Duodenal mucosa (tissue), 2 donors: ENCODE results near the gene PFKL.

Experiments
- H3K27ac ChIP-seq: one replicate; pipeline ENCODE4 v1.7.0; 2013; ENCODE audit warnings: low read depth, low read length
- H3K27me3 ChIP-seq, 2 donors: one replicate each; pipeline ENCODE4 v1.7.0; 2013; ENCODE audit warnings: low read length in 2 of 2, control low read depth in 1 of 2; ENCODE audit not compliant: insufficient read depth in 2 of 2, control insufficient read depth in 1 of 2
- H3K36me3 ChIP-seq, 2 donors: one replicate each; pipeline ENCODE4 v1.7.0; 2013; ENCODE audit warnings: low read length in 2 of 2, control low read depth in 1 of 2; ENCODE audit not compliant: insufficient read depth in 2 of 2, control insufficient read depth in 1 of 2
- H3K4me1 ChIP-seq, 2 donors: one replicate each; pipeline ENCODE4 v1.7.0; 2013; ENCODE audit warnings: low read length in 2 of 2, control low read depth in 1 of 2; ENCODE audit not compliant: insufficient read depth in 2 of 2, control insufficient read depth in 1 of 2
- H3K4me3 ChIP-seq, 2 donors: one replicate each; pipeline ENCODE4 v1.7.0; 2013; ENCODE audit warnings: low read length in 2 of 2, low read depth in 1 of 2
- H3K9ac ChIP-seq, 2 donors: one replicate each; pipeline ENCODE4 v1.7.0; 2013; ENCODE audit warnings: low read length in 2 of 2, low read depth in 1 of 2
- H3K9me3 ChIP-seq, 2 donors: one replicate each; pipeline ENCODE4 v1.7.0; 2013; ENCODE audit warnings: low read length in 2 of 2, control low read depth in 1 of 2; ENCODE audit not compliant: control insufficient read depth in 1 of 2

The PFKL gene

DNA sequence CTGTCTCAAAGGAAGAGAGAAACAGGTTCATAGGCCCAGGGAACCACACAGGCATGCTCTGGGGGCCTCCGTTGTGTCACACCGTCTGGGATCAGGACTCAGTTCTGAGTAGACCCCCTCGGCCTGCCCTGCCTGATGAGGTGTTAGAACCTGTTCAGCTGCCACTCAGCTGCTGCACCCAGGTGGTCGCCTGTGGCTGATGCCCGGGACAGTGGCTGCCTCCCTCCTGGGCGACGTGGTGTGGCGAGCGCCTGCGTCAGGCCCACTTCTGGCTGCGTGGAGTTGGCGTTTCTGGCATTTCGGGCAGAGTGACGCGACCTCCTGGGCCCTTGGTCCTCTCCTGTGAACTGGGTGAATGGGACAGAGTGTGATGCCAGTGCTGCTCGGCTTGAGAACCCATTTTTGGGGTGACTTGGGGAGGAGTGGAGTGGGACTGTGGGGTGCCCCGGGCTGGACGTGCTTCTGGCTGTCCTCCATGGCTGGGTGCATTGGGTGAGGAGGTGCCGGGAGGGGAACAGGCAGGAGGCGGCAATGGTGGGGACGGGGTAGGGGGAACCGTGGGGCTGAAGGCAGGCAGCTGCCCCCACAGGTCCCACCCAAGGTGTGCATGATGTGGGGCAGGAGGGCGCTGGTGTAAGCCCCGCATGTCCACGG lies 28.5 kb downstream of the PFKL start:
- H3K36me3 ChIP-seq = peaks cover 9 to 41% of the 10 kb centered on the region in 2 donors
- no peak overlapping the region for H3K9ac ChIP-seq

DNA sequence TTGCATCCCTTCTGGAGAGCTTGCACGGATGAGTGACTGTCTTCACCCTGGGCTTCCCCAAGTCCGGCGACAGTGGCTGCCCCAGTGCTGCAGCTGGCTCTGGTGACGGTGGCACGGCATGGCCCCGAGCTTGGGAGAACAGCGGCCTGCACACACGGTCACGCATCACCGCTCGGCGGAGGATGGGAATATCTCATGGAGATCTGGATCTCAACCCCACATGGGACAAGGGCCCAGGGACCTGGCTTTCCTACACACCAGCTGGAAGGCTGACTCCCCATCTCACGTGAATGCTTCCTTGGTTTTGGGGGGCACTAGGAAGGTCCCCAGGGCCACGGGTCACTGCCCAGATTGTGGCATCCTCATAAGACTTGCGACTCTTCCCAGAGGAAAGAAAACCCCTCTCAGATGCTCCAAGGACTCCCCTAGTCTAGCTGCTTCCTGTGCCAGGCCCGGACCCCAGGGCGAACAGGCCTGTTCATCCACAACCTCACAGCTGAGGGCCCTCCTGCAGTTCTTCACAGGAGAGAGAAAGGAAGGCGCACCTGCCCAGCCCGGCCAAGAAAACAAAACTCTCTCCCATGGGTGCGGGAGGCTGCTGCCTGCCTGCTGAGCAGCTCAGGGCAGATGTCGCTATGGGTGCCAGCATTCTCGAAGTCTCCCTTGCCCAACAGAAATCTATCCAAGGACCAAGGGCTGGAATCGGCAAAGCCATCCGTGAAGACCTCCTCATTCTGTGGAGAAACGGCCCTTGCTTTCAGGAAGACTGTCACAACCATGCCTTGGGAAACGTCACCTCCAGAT lies 29.4 kb downstream of the PFKL start:
- H3K4me3 ChIP-seq = no peak overlapping the region
- peaks cover 5 to 32% of the 10 kb centered on the region in 2 donors for H3K36me3 ChIP-seq
- H3K27me3 ChIP-seq = no peaks in the 10 kb centered on the region
- H3K27ac ChIP-seq = no peak overlapping the region
- no peaks in the 10 kb centered on the region for H3K9me3 ChIP-seq
- no peaks in the 10 kb centered on the region for H3K4me1 ChIP-seq
- no peak overlapping the region for H3K9ac ChIP-seq

More for the DNA sequence above, 28.5 kb downstream of the PFKL start:
- no peaks in the 10 kb centered on the region for H3K27me3 ChIP-seq
- H3K4me3 ChIP-seq = no peak overlapping the region
- no peaks in the 10 kb centered on the region for H3K9me3 ChIP-seq
- no peaks in the 10 kb centered on the region for H3K4me1 ChIP-seq
- H3K27ac ChIP-seq = no peak overlapping the region

DNA sequence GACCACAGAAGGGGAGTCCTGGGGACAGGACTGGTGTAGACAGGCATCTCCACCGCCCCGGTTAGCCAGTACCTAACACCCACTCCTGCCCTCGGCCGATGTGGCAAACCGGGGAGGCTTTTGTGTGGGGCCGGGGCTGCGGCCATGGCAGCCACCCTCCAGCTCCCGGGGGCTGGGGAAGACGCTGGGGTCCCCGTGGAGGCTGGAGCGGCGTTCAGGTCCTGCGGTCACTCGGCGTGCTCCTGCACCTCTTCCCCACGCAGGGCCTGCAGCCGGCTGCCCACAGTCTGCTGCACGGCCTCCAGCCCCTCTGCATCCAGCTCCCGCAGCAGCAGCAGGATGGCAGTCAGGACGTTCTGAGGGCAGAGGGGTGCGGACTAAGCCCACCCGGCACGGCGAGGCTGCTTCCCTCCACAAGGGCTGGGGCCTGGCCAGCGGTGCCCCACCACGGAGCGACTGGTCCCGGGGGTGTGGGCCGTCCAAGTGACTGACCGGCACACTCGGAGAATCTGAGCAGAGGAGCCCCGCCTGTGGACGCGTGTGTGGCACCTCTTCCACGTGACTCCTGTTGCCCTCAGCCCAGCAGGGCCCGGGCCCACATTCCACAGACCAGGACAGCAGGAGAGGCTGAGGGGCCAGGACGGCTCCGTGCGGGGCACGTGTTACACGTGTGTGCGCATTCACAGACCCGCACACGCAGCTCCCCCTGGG lies 30.3 kb downstream of the PFKL start:
- Histone ChIP-seq H3K27ac (no peak overlapping the region), H3K9me3 (no peaks in the 10 kb centered on the region), H3K9ac (no peak overlapping the region), H3K27me3 (no peaks in the 10 kb centered on the region), H3K4me1 (no peaks in the 10 kb centered on the region), H3K4me3 (no peak overlapping the region), H3K36me3 (peaks cover 5 to 24% of the 10 kb centered on the region in 2 donors)

DNA sequence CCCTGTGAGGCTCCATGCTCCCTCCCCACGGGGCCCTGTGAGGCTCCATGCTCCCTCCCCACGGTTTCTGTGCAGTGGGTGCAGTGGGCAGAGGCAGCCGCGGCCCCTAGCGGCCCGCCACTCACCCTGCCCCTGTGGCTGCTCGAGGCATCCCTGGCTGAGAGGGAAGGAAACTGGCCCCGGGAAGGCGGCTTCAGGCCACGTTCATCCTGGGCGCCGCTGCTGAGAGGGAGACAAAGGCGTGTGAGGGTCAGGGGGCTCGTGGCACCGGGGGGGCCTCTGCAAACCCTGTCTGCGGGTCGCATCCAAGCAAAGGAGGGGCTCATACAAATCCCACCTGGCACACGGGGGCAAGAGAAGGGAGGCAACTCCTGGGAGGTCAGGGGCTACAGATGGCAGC lies 30.8 kb downstream of the PFKL start:
- H3K36me3 ChIP-seq = peaks cover 8 to 27% of the 10 kb centered on the region in 2 donors
- H3K27ac ChIP-seq = no peak overlapping the region

DNA sequence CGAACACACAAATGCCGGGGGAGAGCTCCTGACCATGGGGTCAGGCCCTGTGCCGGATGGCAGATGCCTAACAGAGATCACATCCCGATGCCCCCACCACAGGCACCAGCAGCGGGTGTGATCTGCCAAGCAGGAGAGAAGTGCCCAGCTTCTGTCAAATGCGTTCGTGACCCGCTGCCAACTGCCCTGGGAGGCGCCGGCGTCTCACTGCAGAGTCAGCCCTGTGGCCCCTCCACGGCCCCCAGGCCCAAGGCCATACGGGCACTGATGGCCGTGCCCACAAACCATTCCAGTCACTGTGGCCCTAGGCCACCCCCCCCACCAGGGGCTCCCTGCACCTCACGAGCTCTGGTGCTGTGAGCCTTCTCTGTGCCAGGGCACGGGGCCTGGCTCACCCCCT lies 31.4 kb downstream of the PFKL start:
- Histone ChIP-seq H3K4me3 (no peak overlapping the region), H3K9ac (no peak overlapping the region), H3K4me1 (no peaks in the 10 kb centered on the region), H3K9me3 (no peaks in the 10 kb centered on the region), H3K27me3 (no peaks in the 10 kb centered on the region), H3K27ac (no peak overlapping the region), H3K36me3 (peaks cover 9 to 25% of the 10 kb centered on the region in 2 donors)

More for the DNA sequence above, 30.8 kb downstream of the PFKL start:
- H3K9me3 ChIP-seq = no peaks in the 10 kb centered on the region
- H3K9ac ChIP-seq = no peak overlapping the region
- H3K4me3 ChIP-seq = no peak overlapping the region
- no peaks in the 10 kb centered on the region for H3K27me3 ChIP-seq
- no peaks in the 10 kb centered on the region for H3K4me1 ChIP-seq

DNA sequence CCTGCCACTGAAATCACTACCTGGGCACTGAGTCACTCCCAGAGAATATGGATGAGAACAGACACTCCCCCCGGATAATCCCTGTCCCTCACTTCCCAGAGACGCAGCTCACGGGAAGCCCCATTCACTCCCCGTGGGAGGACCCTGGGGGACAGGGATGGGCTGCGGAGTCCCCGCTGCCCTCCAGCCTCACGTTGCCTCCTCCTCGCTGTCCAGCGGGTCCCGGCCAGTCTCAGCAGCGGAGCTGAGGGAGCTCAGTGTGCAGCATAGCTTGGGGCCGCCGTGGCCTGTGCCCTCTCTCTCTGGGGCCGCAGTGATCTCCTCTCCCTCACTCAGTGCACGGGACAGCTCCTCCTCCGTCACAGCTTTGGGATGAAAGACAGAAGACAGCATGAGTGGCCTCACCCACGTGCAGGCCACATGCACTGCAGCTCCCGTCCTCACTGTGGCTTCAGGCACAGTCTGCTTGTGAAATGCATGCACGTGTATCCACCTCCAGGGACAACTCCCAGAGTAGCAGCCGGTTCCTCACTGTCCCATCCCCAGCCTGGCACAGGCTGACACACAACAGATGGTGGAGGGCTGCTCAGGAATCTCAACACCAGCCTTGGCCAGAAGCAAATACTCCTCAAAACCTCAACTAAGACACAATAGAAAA lies 31.9 kb downstream of the PFKL start:
- Histone ChIP-seq H3K27ac (no peak overlapping the region), H3K36me3 (peaks cover 9 to 25% of the 10 kb centered on the region in 2 donors), H3K4me1 (no peaks in the 10 kb centered on the region), H3K9me3 (no peaks in the 10 kb centered on the region), H3K4me3 (no peak overlapping the region), H3K27me3 (no peaks in the 10 kb centered on the region), H3K9ac (no peak overlapping the region)

DNA sequence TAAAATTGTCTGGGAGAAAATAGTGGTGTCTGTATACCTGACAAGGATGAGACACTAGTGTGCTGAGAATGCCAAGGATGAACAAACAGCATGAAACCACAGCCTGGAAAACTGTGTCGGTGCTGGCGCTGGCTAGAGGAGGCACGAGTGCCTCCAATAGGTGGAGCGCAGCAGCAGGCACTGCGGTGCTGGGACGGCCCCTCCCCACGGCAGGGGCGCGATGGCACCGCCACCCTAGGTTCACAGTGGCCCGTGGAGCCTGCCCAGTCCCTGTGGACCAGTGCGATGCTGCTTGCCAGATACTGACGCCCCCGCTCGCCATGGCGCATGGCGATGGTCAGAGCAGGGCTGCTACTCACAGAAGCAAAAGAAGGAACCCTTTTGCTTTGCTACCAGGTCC lies 32.5 kb downstream of the PFKL start:
- Histone ChIP-seq H3K9ac (no peak overlapping the region), H3K27me3 (no peaks in the 10 kb centered on the region), H3K9me3 (no peaks in the 10 kb centered on the region), H3K4me3 (no peak overlapping the region), H3K36me3 (peaks cover 7 to 21% of the 10 kb centered on the region in 2 donors), H3K27ac (no peak overlapping the region), H3K4me1 (no peaks in the 10 kb centered on the region)

DNA sequence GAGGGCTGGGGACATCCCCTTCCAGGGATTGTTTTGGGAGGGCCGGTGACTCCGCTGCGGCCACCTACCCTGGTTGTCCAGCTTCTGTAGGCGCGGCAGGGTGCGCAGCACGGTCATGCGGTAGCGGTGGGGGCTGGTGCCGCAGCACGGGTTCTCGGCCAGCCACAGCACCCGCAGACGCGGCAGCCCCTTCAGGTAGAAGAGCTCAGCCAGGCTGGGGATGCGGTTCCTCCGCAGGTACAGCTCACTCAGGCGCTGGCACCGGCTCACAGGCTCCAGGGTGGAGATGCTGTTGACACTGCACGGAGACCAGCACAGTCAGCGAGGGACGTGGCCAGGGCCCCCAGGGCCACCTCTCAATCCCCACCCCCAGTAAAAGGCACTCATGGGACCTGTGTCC lies 33.1 kb downstream of the PFKL start:
- Histone ChIP-seq H3K9me3 (no peaks in the 10 kb centered on the region), H3K4me3 (no peak overlapping the region), H3K4me1 (peaks cover under 1 to 4% of the 10 kb centered on the region in 2 donors), H3K9ac (no peak overlapping the region), H3K36me3 (peaks cover 4 to 18% of the 10 kb centered on the region in 2 donors), H3K27me3 (no peaks in the 10 kb centered on the region), H3K27ac (no peak overlapping the region)

DNA sequence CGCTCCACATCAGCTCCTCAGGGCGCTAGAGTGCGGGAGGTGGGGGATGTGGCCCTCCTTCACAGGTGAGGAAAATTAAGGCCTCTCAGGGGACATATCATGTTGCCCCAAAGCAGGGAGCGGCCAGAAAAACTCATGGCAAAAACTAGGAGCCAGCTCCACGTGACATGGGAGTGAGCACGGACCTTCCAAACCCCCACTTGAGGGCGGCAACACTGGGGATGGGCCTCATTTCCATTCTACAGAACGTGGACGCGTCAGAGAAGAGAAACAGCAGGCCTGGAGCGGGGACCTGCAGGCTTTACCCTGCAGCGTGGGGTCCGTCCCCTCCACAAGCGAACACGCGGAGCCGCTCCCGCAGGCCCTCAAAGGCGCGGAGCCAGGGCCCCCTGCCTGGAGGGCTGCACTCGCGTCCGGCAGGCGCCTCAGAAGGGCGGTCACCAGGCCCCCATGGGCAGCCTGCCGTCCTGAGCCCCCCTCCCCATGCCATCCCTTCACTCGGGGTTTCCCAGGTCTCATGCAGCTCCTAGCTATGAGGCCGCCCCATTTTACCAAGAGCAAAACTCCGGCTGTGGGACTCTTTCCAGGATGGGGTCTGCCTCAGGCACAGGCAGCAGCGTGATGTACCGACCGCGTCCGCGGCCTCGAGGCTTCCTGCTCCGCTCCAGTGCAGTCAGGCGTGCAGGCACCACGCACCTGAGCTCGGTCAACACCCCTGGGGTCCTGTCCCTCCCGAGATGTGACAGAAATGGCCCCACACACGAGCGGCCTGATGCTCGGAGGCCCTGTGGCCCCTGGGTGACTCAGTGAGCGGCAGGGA lies 33.9 kb downstream of the PFKL start:
- peaks cover 4 to 18% of the 10 kb centered on the region in 2 donors for H3K36me3 ChIP-seq
- H3K27ac ChIP-seq = no peak overlapping the region
- no peaks in the 10 kb centered on the region for H3K9me3 ChIP-seq
- H3K27me3 ChIP-seq = no peaks in the 10 kb centered on the region
- H3K4me1 ChIP-seq = peaks cover 5 to 8% of the 10 kb centered on the region in 2 donors
- no peak overlapping the region for H3K4me3 ChIP-seq
- no peak overlapping the region for H3K9ac ChIP-seq
